ENCODE measurements around the gene EFCAB12. TPM values are rescaled to one million over a fixed set of nuclear protein-coding genes. Genes with fewer than 3 reads are reported as not detected.

EFCAB12 gene
- total and polyA plus RNA-seq, 2 experiments from 2014 or later = not detected

GRCh38 chr3:129412542-129413198 is 15.8 kb downstream of the EFCAB12 start:
- peaks cover 16% of the 10 kb centered on the region for H3K4me1 ChIP-seq (ENCODE audit: insufficient read depth)
- no peaks in the 10 kb centered on the region for H3K9me2 ChIP-seq (ENCODE audit: insufficient read depth)
- no peaks in the 10 kb centered on the region for H4K20me1 ChIP-seq (ENCODE audit: insufficient read depth)
- WGBS, 2 experiments (ENCODE audit: low coverage in 1 of 2, low lambda C conversion rate in 2 of 2, missing lambda C conversion rate in 2 of 2) = 70 to 77% methylated on average over 6 of the region's 6 CpGs
- no peaks in the 10 kb centered on the region for H3K36me3 ChIP-seq (ENCODE audit: low read depth)
- H3K9me3 ChIP-seq (ENCODE audit: low read depth) = no peaks in the 10 kb centered on the region
- H3K4me3 ChIP-seq = no peak overlapping the region
- H3K79me2 ChIP-seq (ENCODE audit: insufficient read depth) = no peaks in the 10 kb centered on the region
- H3K9ac ChIP-seq = no peak overlapping the region
- no peak for DNase-seq
- in situ Hi-C loops (cut with MboI) = no loop called here
- H3K27ac ChIP-seq = no peak overlapping the region
- peaks cover 25% of the 10 kb centered on the region for H3F3A ChIP-seq (ENCODE audit: insufficient read depth)
- TF ChIP-seq EZH2 (IDR thresholded peaks at IDR 0.05; ENCODE audit: insufficient read depth, poor library complexity, severe bottlenecking) = no peak
- no peak for TF ChIP-seq EZH2phosphoT487 (IDR thresholded peaks at IDR 0.05; ENCODE audit: insufficient read depth, low read depth)
- H3K27me3 ChIP-seq (replicated peaks; ENCODE audit: insufficient read depth) = no peaks in the 10 kb centered on the region
- no peak overlapping the region for H3K4me2 ChIP-seq (ENCODE audit: unreplicated experiment)
- H2AFZ ChIP-seq = no peak overlapping the region

GRCh38 chr3:129410971-129411370 is 17.5 kb downstream of the EFCAB12 start:
- Histone ChIP-seq H4K20me1 (ENCODE audit: insufficient read depth) (no peaks in the 10 kb centered on the region), H3K36me3 (ENCODE audit: low read depth) (no peaks in the 10 kb centered on the region), H3K9me2 (ENCODE audit: insufficient read depth) (no peaks in the 10 kb centered on the region), H3K4me1 (ENCODE audit: insufficient read depth) (peaks cover 16% of the 10 kb centered on the region), H2AFZ (no peak overlapping the region), H3K27ac (no peak overlapping the region), H3K9me3 (ENCODE audit: low read depth) (no peaks in the 10 kb centered on the region), H3K4me2 (ENCODE audit: unreplicated experiment) (no peak overlapping the region), H3K79me2 (ENCODE audit: insufficient read depth) (no peaks in the 10 kb centered on the region), H3F3A (ENCODE audit: insufficient read depth) (peaks cover 25% of the 10 kb centered on the region), H3K9ac (no peak overlapping the region), H3K27me3 (replicated peaks; ENCODE audit: insufficient read depth) (no peaks in the 10 kb centered on the region), H3K4me3 (no peak overlapping the region)
- in situ Hi-C loops (cut with MboI) = no loop called here
- WGBS, 2 experiments (ENCODE audit: low coverage in 1 of 2, low lambda C conversion rate in 2 of 2, missing lambda C conversion rate in 2 of 2) = 80 to 83% methylated on average over 17 of the region's 17 CpGs
- no peak for TF ChIP-seq EZH2phosphoT487 (IDR thresholded peaks at IDR 0.05; ENCODE audit: insufficient read depth, low read depth)
- no peak for DNase-seq

- TF ChIP-seq EZH2 (IDR thresholded peaks at IDR 0.05; ENCODE audit: insufficient read depth, poor library complexity, severe bottlenecking) (no peak), EZH2phosphoT487 (IDR thresholded peaks at IDR 0.05; ENCODE audit: insufficient read depth, low read depth) (no peak)
- Histone ChIP-seq H4K20me1 (ENCODE audit: insufficient read depth) (no peaks in the 10 kb centered on the region), H3K27ac (no peak overlapping the region), H3K4me1 (ENCODE audit: insufficient read depth) (peaks cover 16% of the 10 kb centered on the region), H3F3A (ENCODE audit: insufficient read depth) (peaks cover 23% of the 10 kb centered on the region), H3K9ac (no peak overlapping the region), H3K4me3 (no peak overlapping the region), H2AFZ (no peak overlapping the region), H3K27me3 (replicated peaks; ENCODE audit: insufficient read depth) (no peaks in the 10 kb centered on the region), H3K9me2 (ENCODE audit: insufficient read depth) (no peaks in the 10 kb centered on the region), H3K79me2 (ENCODE audit: insufficient read depth) (no peaks in the 10 kb centered on the region), H3K4me2 (ENCODE audit: unreplicated experiment) (no peak overlapping the region), H3K36me3 (ENCODE audit: low read depth) (no peaks in the 10 kb centered on the region), H3K9me3 (ENCODE audit: low read depth) (no peaks in the 10 kb centered on the region)
- in situ Hi-C loops (cut with MboI) = no loop called here
- peak; percentile 38 for DNase-seq
- 98% methylated on average over 2 of the region's 2 CpGs for WGBS, 2 experiments (ENCODE audit: low coverage in 1 of 2, low lambda C conversion rate in 2 of 2, missing lambda C conversion rate in 2 of 2)
Observed at GRCh38 chr3:129409541-129409940, 18.9 kb downstream of the EFCAB12 start.

GRCh38 chr3:129404610-129405009 is 23.8 kb downstream of the EFCAB12 start:
- Histone ChIP-seq H3K4me3 (no peak overlapping the region), H3K36me3 (ENCODE audit: low read depth) (no peaks in the 10 kb centered on the region), H4K20me1 (ENCODE audit: insufficient read depth) (no peaks in the 10 kb centered on the region), H3K79me2 (ENCODE audit: insufficient read depth) (no peaks in the 10 kb centered on the region), H3K9me3 (ENCODE audit: low read depth) (no peaks in the 10 kb centered on the region), H3K27me3 (replicated peaks; ENCODE audit: insufficient read depth) (no peaks in the 10 kb centered on the region), H3F3A (ENCODE audit: insufficient read depth) (no peaks in the 10 kb centered on the region), H3K9me2 (ENCODE audit: insufficient read depth) (no peaks in the 10 kb centered on the region), H3K9ac (no peak overlapping the region), H2AFZ (no peak overlapping the region), H3K4me1 (ENCODE audit: insufficient read depth) (no peaks in the 10 kb centered on the region), H3K4me2 (ENCODE audit: unreplicated experiment) (no peak overlapping the region), H3K27ac (no peak overlapping the region)
- in situ Hi-C loops (cut with MboI) = no loop called here
- DNase-seq = no peak
- TF ChIP-seq EZH2phosphoT487 (IDR thresholded peaks at IDR 0.05; ENCODE audit: insufficient read depth, low read depth) (no peak), EZH2 (IDR thresholded peaks at IDR 0.05; ENCODE audit: insufficient read depth, poor library complexity, severe bottlenecking) (no peak)
- WGBS, 2 experiments (ENCODE audit: low coverage in 1 of 2, low lambda C conversion rate in 2 of 2, missing lambda C conversion rate in 2 of 2) = 64 to 66% methylated on average over 5 of the region's 5 CpGs

GRCh38 chr3:129404130-129404529 is 24.3 kb downstream of the EFCAB12 start:
- Histone ChIP-seq H3F3A (ENCODE audit: insufficient read depth) (no peaks in the 10 kb centered on the region), H3K27ac (no peak overlapping the region), H2AFZ (no peak overlapping the region), H3K79me2 (ENCODE audit: insufficient read depth) (peaks cover 1% of the 10 kb centered on the region), H3K36me3 (ENCODE audit: low read depth) (no peaks in the 10 kb centered on the region), H4K20me1 (ENCODE audit: insufficient read depth) (no peaks in the 10 kb centered on the region), H3K4me1 (ENCODE audit: insufficient read depth) (no peaks in the 10 kb centered on the region), H3K4me2 (ENCODE audit: unreplicated experiment) (no peak overlapping the region), H3K9me3 (ENCODE audit: low read depth) (no peaks in the 10 kb centered on the region), H3K9me2 (ENCODE audit: insufficient read depth) (no peaks in the 10 kb centered on the region), H3K9ac (no peak overlapping the region), H3K27me3 (replicated peaks; ENCODE audit: insufficient read depth) (no peaks in the 10 kb centered on the region), H3K4me3 (no peak overlapping the region)
- in situ Hi-C loops (cut with MboI) = no loop called here
- no peak for DNase-seq
- WGBS, 2 experiments (ENCODE audit: low coverage in 1 of 2, low lambda C conversion rate in 2 of 2, missing lambda C conversion rate in 2 of 2) = 59 to 61% methylated on average over 8 of the region's 8 CpGs
- TF ChIP-seq EZH2phosphoT487 (IDR thresholded peaks at IDR 0.05; ENCODE audit: insufficient read depth, low read depth) (no peak), EZH2 (IDR thresholded peaks at IDR 0.05; ENCODE audit: insufficient read depth, poor library complexity, severe bottlenecking) (no peak)
